Pulmonary artery endothelial cell (primary cell): ENCODE measurements around the gene GPATCH2L. TPM values are rescaled to one million over a fixed set of nuclear protein-coding genes. Genes with fewer than 3 reads are reported as not detected.

ENCODE experiments used
- DNase-seq: peaks from one replicate; pipeline ENCODE4 v3.0.0-alpha.2; 2011; ENCODE audit warnings: low read depth, low spot score
- total RNA-seq: library from RNA; depleted of rRNA; stranded (reverse); fragments of >200 nt; gene quantifications from 2 replicates; pipeline ENCODE4 v1.2.3, GENCODE V29; 2014

GPATCH2L gene
- total RNA-seq, 1 donor from 2014 or later, result 44.2 TPM

DNA sequence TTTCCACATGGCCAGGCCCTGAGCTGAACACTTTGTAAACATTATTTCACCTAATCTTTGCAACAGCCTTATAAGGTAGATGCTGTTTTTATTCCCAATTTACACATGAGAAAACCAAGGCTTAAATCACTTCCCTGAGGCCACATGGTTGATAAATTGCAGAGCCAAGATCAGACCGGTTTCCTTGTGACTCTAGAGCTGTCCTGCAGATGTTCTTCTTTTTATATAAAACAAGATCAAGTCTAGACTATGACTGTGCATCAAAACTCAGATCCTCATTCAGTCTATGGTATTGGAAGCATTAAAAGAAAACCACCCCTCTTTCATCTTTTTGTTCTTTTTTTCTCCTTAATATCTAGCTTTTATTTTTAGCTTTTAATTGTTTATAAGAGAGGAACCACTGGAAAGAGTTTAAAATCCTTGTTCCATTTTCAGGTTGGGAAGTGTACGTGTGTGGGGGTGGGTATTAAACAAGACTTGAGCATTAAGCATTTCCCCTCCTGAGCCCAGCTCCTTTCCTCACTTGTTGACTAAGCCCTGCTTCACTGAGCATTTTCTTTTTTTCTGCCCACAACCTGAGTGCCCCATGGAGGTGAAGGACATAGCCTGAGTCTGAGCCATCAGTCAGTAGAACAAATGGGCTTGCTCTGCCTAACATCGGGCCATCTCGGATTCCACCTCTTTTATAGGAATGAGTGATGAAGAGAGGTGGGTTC, 45.4 kb downstream of the GPATCH2L start:
- no peak for DNase-seq

- no peak for DNase-seq
Observed at GRCh38 chr14:76201162-76201561, 49.4 kb downstream of the GPATCH2L start.

GRCh38 chr14:76203086-76204001, 51.6 kb downstream of the GPATCH2L start:
- DNase-seq, result peak; percentile 20

GRCh38 chr14:76204461-76205230, 52.9 kb downstream of the GPATCH2L start:
- DNase-seq, result no peak

DNA sequence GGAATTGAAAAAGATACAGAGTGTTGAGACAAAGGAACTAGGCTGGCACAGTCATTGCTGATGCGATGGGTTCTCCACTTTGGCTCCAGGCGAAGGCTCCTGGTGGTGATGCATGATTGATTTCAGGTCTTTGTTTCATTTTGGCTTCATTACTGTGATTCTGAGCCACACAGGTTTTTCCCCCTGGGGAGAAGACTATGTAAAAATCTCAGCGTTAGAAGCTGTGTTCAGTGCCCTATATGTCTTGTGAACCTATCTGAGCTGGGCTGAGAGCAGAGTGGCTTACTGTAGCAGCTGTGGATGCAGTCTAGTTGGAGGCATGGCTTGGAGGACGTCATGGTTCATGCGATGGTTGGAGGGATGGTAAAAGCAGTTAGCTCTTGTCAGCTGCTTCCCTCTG, 54.0 kb downstream of the GPATCH2L start:
- no peak for DNase-seq

GRCh38 chr14:76208340-76208739, 56.6 kb downstream of the GPATCH2L start:
- DNase-seq, result no peak

- DNase-seq, result no peak
Observed at GRCh38 chr14:76212242-76212641, 60.5 kb downstream of the GPATCH2L start.

- DNase-seq, result no peak
Observed at GRCh38 chr14:76217179-76217578, 65.5 kb downstream of the GPATCH2L start.

- no peak for DNase-seq
Observed at GRCh38 chr14:76218662-76219061, 66.9 kb downstream of the GPATCH2L start.

GRCh38 chr14:76219873-76220272, 68.2 kb downstream of the GPATCH2L start:
- DNase-seq, result no peak

- no peak for DNase-seq
Observed at GRCh38 chr14:76227450-76228050, 75.8 kb downstream of the GPATCH2L start.

DNA sequence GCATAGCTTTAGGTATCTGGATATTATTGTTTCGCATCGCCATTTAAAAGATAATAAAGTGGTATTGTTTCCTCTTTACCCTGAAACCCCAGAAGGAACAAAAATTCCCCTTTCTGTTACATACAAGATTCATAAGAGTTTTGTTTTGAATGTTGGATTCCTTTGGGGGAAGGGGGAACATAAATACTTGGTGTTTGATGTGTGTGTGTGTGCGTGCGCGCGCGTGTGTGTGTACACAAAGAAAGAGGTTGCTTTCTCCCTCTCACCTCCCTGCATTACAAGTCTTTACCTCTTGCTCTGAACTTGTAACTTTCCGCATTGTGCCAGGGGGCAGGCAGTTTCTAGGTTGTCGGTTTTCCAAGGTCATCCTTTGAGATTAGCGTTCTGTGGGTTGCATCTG, 76.4 kb downstream of the GPATCH2L start:
- no peak for DNase-seq

DNA sequence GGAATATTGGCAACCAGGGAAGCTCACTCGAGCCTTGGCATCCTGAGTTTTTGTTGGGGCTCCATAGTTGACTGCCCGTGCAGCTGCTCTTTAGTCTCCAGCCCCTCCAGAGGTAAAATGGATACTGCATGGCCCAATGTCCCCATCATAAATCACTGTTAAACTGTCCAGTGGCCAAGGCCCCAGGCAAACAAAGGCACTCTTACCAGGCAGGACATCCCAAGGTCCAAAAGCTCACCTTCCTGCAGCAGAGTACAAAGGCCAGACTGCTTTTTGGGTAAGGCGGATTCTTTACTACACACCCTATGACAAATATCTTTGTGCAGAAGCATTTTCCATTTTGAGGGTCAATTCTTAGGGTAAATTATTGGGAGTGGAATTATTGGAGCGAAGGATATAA, 81.1 kb downstream of the GPATCH2L start:
- no peak for DNase-seq

GRCh38 chr14:76235628-76236027, 83.9 kb downstream of the GPATCH2L start:
- DNase-seq, result no peak

GRCh38 chr14:76236172-76237130, 84.7 kb downstream of the GPATCH2L start:
- no peak for DNase-seq

DNA sequence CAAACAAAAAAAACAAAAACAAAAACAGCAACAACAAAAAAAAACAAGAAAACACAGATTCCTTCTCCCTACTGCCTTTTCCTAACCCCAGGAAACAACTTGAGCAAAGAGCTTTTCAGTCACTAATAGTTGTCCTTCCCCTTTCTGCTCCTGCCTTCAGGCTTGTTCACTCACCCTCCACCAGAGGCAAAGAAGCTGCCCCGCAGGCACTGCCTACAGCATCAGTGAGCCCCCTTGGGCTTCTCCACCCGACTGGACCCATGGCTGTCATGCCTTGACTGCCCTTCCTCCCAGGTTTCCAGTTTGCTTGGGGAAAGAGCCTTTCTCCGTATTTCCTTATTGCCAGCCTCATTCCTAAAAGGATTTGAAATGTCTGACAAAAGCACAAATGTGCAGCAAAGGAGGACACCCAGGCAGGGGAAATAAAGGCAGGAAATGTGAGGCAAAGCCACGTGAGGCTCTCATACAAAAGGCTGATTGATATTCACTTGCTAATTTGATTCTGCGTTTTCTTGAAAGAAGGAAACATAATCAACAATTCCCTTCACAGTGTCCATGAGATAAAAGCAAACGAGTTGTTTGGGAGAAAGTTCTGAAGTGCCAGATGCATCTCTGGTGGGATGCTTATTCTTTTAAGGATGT, 85.7 kb downstream of the GPATCH2L start:
- no peak for DNase-seq

- no peak for DNase-seq
Observed at GRCh38 chr14:76245097-76245496, 93.4 kb downstream of the GPATCH2L start.

DNA sequence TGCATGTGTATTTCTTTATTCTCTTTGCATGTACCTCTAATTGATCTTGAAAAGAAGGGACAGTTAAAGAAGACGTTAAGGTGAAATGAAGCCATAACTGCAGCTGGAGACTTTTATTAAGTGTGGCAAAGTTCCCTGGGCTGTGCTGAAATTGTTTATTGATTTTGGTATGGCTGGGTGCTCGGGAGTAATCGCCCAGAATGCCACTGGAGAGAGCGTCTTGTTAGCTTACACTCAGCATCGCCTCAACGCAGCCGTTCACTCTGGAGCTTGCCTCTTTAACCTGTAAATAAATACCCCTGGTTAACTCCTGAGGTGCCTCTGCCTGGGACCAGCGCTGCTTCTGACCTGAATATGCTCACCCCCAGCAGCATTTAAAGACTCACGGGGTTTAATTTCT, 98.6 kb downstream of the GPATCH2L start:
- DNase-seq, result no peak

DNA sequence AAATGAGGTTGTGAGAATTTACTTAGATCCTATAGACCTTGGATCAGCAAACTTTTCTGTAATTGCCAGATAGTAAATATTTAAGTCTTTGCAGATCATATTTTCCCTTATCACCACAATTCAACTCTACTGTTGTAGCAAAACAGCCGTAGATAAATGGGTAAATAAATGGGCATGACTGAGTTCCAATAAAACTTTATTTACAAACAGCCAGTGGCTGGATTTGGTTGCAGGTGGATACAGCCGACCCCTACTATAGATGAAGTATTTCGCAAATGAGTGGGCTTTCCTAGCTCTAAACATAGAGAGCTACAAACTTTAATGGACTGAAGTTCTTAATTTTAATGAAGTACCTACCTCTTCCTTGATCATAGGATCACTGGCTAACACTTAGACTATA, 100.7 kb downstream of the GPATCH2L start:
- no peak for DNase-seq

GRCh38 chr14:76253111-76253510, 101.4 kb downstream of the GPATCH2L start:
- no peak for DNase-seq
